ENCODE results near the gene C2CD4C. TPM values are rescaled to one million over a fixed set of nuclear protein-coding genes. Genes with fewer than 3 reads are reported as not detected.
"Not testable (repeated sequence)": the region's sequence is repeated elsewhere in the genome, so short reads cannot be mapped to it uniquely, and the experiment has no call there.

C2CD4C gene
- total and polyA plus RNA-seq, 12 donors = 0.17 to 3.2 (median 1.2) TPM; not detected in 1

GRCh38 chr19:362154-362553 lies 46.8 kb downstream of the C2CD4C start:
- Histone ChIP-seq H3K4me1 (replicated peaks in 1 of 2) (no peaks in the 10 kb centered on the region), H3K36me3 (replicated peaks in 1 of 2) (no peaks in the 10 kb centered on the region), H3K4me3 (no peak overlapping the region), H3K27me3 (peaks cover 7% of the 10 kb centered on the region), H3K27ac (no peak overlapping the region), H3K9me3 (replicated peaks in 1 of 3) (no peaks in the 10 kb centered on the region)
- peak in 2 of 7 donors; percentile 3 to 17 for DNase-seq
- intact Hi-C loops (cut with DNase I) = no loop called here
- TF ChIP-seq CTCF (IDR thresholded peaks at IDR 0.05) = no peak
- no peak for TF ChIP-seq POLR2A (IDR thresholded peaks at IDR 0.05)
- WGBS, 4 donors = 90 to 96% (median 91%) methylated on average over 5 to 11 of the region's 11 CpGs

- Histone ChIP-seq H3K9me3 (replicated peaks in 1 of 3) (no peaks in the 10 kb centered on the region), H3K27ac (no peak overlapping the region), H3K27me3 (peaks cover 7% of the 10 kb centered on the region), H3K4me1 (replicated peaks in 1 of 2) (peaks cover 0 to 5% of the 10 kb centered on the region in 2 donors), H3K36me3 (replicated peaks in 1 of 2) (no peaks in the 10 kb centered on the region), H3K4me3 (no peak overlapping the region)
- no peak for DNase-seq
- 71 to 88% (median 74%) methylated on average over 2 of the region's 2 CpGs for WGBS, 4 donors
- TF ChIP-seq POLR2A (IDR thresholded peaks at IDR 0.05) = no peak
- TF ChIP-seq CTCF (IDR thresholded peaks at IDR 0.05) = no peak
- intact Hi-C loops (cut with DNase I) = no loop called here
Measured at GRCh38 chr19:359653-359925, 49.4 kb downstream of the C2CD4C start.

GRCh38 chr19:355536-355935 lies 53.4 kb downstream of the C2CD4C start:
- H3K27ac ChIP-seq = peak overlapping the region in 1 of 5 donors; percentile 65
- H3K9me3 ChIP-seq (replicated peaks in 1 of 3); intact Hi-C loops (cut with DNase I); H3K27me3 ChIP-seq; DNase-seq; H3K4me3 ChIP-seq; H3K4me1 ChIP-seq (replicated peaks in 1 of 2); H3K36me3 ChIP-seq (replicated peaks in 1 of 2): not testable (repeated sequence)
- 75 to 81% (median 80%) methylated on average over 15 of the region's 15 CpGs for WGBS, 4 donors

Small RNA genes within 50 kb of the gene (small RNA-seq; reads per million reads assigned to genes)
- 0 reads per million in 2 donors for gene RNA5SP462

Other genes with a start within 250 kb of the C2CD4C start
- 100 to 1,000 TPM in 1 of 9 donors, 10 to 100 TPM in 2, 1 to 10 TPM in 5, under 1 TPM in 1; 0.89 to 272 (median 6.7) TPM for gene PLPP2, start 117.7 kb downstream of the C2CD4C start, total RNA-seq
- gene PLPP2, start 117.7 kb downstream of the C2CD4C start, polyA plus RNA-seq = 1 to 10 TPM in 1 of 3 donors, under 1 TPM in 2; 0.33 to 8.9 (median 0.88) TPM
- gene MIER2, start 64.4 kb downstream of the C2CD4C start, total RNA-seq = 10 to 100 TPM; 10.8 to 24.2 (median 14.3) TPM
- 10 to 100 TPM; 11.6 to 33.9 (median 29.5) TPM for gene MIER2, start 64.4 kb downstream of the C2CD4C start, polyA plus RNA-seq
- gene SHC2, start 51.9 kb upstream of the C2CD4C start, total RNA-seq = 10 to 100 TPM in 8 of 9 donors, 1 to 10 TPM in 1; 6.8 to 81.4 (median 36.3) TPM
- gene SHC2, start 51.9 kb upstream of the C2CD4C start, polyA plus RNA-seq = 100 to 1,000 TPM in 1 of 3 donors, 10 to 100 TPM in 1, 1 to 10 TPM in 1; 1.2 to 196 (median 45.9) TPM
- gene MADCAM1, start 87.3 kb upstream of the C2CD4C start, total RNA-seq = 1 to 10 TPM in 2 of 9 donors, under 1 TPM in 6, not detected in 1; 0.14 to 1.2 (median 0.67) TPM
- 1 to 10 TPM in 2 of 3 donors, not detected in 1; 2.2 to 4.8 TPM for gene MADCAM1, start 87.3 kb upstream of the C2CD4C start, polyA plus RNA-seq
- gene TPGS1, start 98.3 kb upstream of the C2CD4C start, total RNA-seq = 100 to 1,000 TPM in 2 of 9 donors, 10 to 100 TPM in 7; 17.9 to 123 (median 39.9) TPM
- gene TPGS1, start 98.3 kb upstream of the C2CD4C start, polyA plus RNA-seq = 10 to 100 TPM in 2 of 3 donors, under 1 TPM in 1; 0.07 to 43.6 (median 33.5) TPM
- gene CDC34, start 122.6 kb upstream of the C2CD4C start, total RNA-seq = 10 to 100 TPM; 42.4 to 85.7 (median 61.9) TPM
- 100 to 1,000 TPM in 2 of 3 donors, 10 to 100 TPM in 1; 22.2 to 151 (median 124) TPM for gene CDC34, start 122.6 kb upstream of the C2CD4C start, polyA plus RNA-seq
- gene GZMM, start 134.9 kb upstream of the C2CD4C start, total RNA-seq = 1 to 10 TPM in 2 of 9 donors, under 1 TPM in 4, not detected in 3; 0.35 to 2.4 (median 0.80) TPM
- 1 to 10 TPM in 2 of 3 donors, not detected in 1; 1.3 to 1.9 TPM for gene GZMM, start 134.9 kb upstream of the C2CD4C start, polyA plus RNA-seq
- 1,000 to 10,000 TPM in 1 of 9 donors, 100 to 1,000 TPM in 8; 328 to 1,372 (median 824) TPM for gene BSG, start 163.4 kb upstream of the C2CD4C start, total RNA-seq
- gene BSG, start 163.4 kb upstream of the C2CD4C start, polyA plus RNA-seq = 1,000 to 10,000 TPM in 2 of 3 donors, 100 to 1,000 TPM in 1; 481 to 2,214 (median 1,591) TPM
- 1 to 10 TPM in 8 of 9 donors, under 1 TPM in 1; 0.74 to 9.1 (median 7.1) TPM for gene HCN2, start 180.7 kb upstream of the C2CD4C start, total RNA-seq
- gene HCN2, start 180.7 kb upstream of the C2CD4C start, polyA plus RNA-seq = 1 to 10 TPM in 2 of 3 donors, under 1 TPM in 1; 0.98 to 2.5 (median 1.1) TPM
- 10 to 100 TPM; 26.3 to 61.4 (median 41.4) TPM for gene POLRMT, start 224.4 kb upstream of the C2CD4C start, total RNA-seq
- gene POLRMT, start 224.4 kb upstream of the C2CD4C start, polyA plus RNA-seq = 100 to 1,000 TPM in 2 of 3 donors, 10 to 100 TPM in 1; 42.7 to 371 (median 178) TPM
- under 1 TPM in 4 of 9 donors, not detected in 5; 0.14 to 0.32 (median 0.29) TPM for gene FGF22, start 230.7 kb upstream of the C2CD4C start, total RNA-seq
- gene FGF22, start 230.7 kb upstream of the C2CD4C start, polyA plus RNA-seq = 1 to 10 TPM in 1 of 3 donors, under 1 TPM in 1, not detected in 1; 0.51 to 1.2 TPM

Measured in adrenal gland (tissue), 12 donors.